ENCODE data around the gene GCA. TPM values are rescaled to one million over a fixed set of nuclear protein-coding genes. Genes with fewer than 3 reads are reported as not detected.

The GCA gene
- total RNA-seq, 1 experiment from 2014 or later, result 15.1 TPM

DNA sequence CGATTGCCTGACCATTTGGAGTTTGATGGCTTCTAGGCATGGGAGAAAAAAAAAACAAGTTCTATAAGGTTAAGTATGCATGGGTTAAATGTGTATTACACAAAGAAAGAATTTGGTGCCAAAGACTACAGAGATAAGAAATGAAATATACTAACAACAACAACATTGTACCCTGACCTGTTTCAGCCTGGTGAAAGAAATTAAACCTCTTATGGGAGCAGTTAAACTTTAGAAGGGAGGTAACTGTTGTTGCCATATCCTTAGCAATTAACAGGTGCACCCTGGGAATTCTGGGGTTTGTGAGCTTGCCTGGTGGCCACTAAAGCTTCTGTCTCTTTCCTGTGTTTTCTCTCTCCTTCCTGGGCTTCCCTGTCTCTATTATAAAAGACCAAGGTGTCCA is 19.0 kb upstream of the GCA start:
- in situ Hi-C loops (cut with HindIII; ENCODE audit: low pct_unique_long_range_greater_than_20kb, low sequenced_read_pairs), result no loop called here
- DNase-seq (ENCODE audit: low read depth), result no peak

DNA sequence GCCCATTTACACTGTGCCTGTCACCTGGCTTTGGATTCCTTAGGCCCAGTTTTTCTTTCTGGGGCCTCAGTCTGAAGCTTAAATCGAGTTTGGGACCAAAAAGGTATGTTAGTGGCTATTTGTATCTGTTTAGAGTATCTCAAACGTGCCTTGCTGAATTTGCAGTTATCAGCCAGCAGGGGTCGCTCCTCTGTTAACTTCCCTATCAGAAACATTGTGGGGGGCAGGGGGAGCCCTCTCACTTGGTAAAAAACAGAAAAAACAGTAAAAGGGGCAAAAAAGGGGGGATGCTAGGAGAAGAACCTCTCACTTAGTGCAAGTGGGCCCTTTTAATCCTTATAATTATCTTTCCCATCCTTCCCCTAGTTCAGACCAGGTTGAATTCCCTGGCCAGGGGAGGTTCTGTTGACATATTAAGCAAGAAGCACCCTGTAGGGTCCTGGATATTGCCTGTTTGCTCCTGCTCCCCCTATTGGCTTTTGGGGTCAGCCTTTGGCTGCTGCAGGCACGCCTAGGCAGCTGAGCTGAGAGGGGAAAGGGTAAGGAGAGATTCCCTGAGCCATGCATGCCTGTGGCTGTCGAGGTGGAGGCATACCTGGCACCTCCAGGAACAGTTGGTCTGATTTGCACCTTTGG is 16.7 kb upstream of the GCA start:
- in situ Hi-C loops (cut with HindIII; ENCODE audit: low pct_unique_long_range_greater_than_20kb, low sequenced_read_pairs), result no loop called here

DNA sequence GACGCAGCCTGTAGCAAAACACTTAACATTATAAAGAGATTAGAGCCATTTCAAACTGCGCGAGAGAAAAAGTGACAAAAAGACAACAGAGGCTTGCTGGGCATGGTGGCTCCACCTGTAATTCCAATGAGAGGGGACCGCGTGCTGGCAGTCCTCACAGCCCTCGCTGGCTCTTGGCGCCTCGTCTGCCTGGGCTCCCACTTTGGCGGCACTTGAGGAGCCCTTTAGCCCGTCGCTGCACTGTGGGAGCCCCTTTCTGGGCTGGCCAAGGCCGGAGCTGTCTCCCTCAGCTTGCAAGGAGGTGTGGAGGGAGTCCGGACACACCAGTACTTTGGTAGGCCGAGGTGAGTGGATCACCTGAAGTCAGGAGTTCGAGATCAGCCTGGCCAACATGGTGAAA is 16.1 kb upstream of the GCA start:
- in situ Hi-C loops (cut with HindIII; ENCODE audit: low pct_unique_long_range_greater_than_20kb, low sequenced_read_pairs), result no loop called here
- DNase-seq (ENCODE audit: low read depth), result no peak

More for the DNA sequence above, 16.7 kb upstream of the GCA start:
- DNase-seq (ENCODE audit: low read depth), result no peak

DNA sequence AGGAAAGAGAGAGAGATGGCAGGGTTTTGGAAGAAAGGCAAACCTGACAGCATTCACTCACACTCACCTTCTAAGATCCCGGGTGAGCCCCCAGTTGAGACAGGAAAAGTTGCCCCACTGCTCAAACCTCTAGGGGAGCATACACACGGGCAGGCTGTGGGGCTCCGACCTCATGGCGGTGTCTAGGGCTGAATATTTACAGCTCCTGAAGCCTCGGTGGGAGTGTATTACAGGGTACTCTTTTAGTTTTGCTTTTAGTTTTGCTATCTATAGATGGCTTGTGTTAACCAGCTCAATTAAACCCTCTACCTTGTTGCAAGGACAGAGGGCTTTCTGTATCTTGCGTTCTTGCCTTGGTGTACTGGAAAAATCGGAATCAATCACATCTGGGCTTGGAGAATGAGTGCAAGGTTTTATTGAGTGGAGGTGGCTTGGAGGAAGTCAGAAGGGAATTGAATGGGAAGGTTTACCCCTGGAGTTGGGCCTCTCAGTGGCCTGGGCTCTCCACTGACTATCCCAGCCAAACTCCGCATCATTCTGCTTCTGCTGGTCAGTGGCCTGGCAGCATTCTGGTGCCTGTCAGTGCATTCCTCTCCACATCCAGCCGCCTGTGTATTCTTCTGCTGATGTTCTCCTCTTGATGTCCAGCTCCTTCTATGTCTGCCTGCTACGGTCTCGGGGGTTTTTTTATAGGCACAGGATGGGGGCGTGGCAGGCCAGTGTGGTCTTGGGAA is 15.3 kb upstream of the GCA start:
- in situ Hi-C loops (cut with HindIII; ENCODE audit: low pct_unique_long_range_greater_than_20kb, low sequenced_read_pairs), result no loop called here
- DNase-seq (ENCODE audit: low read depth), result no peak

DNA sequence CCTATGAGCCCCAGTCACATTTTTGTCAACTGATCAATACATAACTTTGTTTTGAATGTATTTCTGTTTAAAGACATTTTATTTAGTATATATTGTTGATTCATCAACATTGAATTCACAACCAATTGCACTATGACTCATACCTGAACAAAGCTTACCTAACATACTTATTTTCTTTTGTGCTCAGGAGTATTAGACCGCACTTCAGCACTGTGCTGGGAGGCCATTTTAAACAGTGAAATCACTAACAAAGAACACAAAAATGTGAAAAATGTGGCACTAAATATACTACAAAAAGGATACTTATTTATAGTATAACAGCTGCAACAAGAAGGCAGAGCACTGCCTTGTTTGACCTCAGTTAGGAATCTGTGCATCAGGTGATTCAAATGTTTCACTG is 13.1 kb upstream of the GCA start:
- in situ Hi-C loops (cut with HindIII; ENCODE audit: low pct_unique_long_range_greater_than_20kb, low sequenced_read_pairs), result no loop called here
- DNase-seq (ENCODE audit: low read depth), result no peak

DNA sequence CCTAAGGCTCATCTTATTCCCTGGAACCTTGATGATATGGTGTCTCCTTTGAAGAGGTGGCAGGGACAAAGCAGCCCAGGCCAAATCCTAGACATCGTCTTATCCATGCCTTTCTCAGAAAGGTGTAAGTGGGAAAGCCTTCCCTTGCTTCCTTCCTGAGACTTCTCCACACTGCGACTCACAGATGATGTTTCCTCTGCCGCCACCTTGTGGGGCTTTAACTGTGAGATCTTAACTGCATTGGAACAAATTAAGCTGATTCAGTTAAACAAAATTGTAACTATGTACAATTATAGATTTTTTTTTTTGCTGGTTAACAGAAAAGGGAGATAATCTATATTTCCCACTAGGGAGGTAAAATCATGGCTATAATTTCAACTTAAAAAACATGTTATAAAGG is 10.0 kb upstream of the GCA start:
- in situ Hi-C loops (cut with HindIII; ENCODE audit: low pct_unique_long_range_greater_than_20kb, low sequenced_read_pairs), result no loop called here
- peak; percentile 26 for DNase-seq (ENCODE audit: low read depth)

DNA sequence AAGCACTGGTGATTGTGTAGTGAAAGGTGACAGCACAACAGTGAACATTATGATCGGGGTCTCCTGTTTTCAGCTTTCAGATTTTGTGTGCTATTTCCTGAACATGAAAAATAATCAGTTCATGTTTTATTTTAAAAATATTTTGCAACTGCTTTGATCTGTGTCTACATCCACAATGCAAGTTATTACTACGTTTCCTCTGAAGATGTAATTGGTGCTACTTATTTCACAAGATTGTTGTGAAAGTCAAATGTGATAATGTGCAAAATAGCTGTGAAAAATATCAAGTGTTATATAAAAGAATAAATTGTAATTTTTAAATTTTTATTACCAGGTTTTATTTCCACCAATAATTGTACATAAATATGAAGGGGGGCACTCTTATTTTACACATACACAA is 6.1 kb upstream of the GCA start:
- no peak for DNase-seq (ENCODE audit: low read depth)
- in situ Hi-C loops (cut with HindIII; ENCODE audit: low pct_unique_long_range_greater_than_20kb, low sequenced_read_pairs), result no loop called here

DNA sequence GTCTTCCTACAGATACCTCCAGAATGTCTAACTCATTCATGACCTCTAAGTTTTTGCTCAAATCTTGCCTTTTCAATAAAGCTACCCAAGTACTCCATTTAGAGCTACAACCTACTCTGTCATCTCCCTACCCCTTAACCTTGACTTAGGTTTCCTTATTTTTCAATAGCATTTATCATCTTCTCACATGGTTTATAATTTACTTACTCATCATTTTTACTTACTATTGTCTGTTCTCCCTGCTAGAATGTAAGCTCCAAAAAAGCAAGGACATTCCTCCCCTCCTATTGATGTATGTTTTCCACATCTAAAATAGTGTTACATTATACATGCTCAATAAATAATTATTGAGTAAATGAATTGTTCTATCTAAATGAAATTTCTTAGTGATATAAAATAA is 3.1 kb upstream of the GCA start:
- in situ Hi-C loops (cut with HindIII; ENCODE audit: low pct_unique_long_range_greater_than_20kb, low sequenced_read_pairs), result no loop called here
- no peak for DNase-seq (ENCODE audit: low read depth)

DNA sequence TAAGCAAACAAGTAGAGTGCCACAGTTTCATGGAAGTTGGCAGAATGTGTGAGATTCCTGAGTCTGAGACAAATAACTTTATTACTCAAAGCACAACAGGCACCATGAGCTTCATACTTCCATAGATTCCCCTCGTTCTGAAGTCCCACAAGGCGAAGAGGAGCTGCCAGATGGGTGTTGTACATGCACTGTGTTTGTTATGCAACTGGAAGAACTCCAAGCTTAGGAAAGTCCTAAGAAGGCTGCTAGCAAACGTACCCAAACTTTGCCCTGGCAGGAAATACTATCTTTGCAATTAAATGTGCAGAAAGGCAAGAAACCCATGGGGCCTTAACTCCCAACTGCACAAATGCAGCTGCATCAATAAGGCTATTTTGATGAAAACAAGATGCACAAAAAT is 1.6 kb upstream of the GCA start:
- in situ Hi-C loops (cut with HindIII; ENCODE audit: low pct_unique_long_range_greater_than_20kb, low sequenced_read_pairs), result no loop called here
- DNase-seq (ENCODE audit: low read depth), result no peak

DNA sequence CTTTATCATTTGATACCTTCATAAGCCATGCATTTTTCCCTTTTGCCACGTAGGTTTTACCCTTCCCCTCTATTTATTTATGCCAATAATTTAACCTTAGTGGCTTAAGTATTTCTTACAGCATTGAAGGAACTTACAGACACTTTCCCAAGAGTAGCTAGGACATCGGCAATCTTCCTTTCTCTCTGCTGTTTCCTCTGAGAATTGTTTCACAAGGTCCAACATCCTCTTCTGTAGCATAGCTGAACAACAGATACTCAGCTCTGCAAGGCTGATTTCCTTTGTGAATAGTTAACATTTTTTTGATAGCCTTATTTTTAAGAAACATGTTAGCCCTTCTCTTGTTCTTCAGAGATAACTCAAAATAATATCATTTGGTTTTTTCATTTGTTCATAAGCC is 1.1 kb upstream of the GCA start:
- in situ Hi-C loops (cut with HindIII; ENCODE audit: low pct_unique_long_range_greater_than_20kb, low sequenced_read_pairs), result no loop called here
- DNase-seq (ENCODE audit: low read depth), result no peak

DNA sequence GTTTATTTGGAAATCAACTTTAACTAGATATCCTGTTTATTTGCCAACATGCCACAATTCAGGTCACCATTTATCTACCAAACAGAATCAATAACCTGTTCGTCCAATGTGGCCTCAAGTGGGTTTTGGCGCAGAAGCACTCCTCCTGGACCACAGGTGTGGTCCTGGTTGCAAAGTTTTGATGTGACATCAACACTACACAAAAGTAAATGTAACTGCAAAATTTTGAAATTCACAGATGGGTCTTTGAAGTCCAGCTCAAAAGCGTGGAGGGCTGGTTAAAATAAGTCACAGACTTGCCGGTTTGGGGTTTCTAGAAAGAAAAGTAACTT is 474 bp upstream of the GCA start:
- no peak for DNase-seq (ENCODE audit: low read depth)
- in situ Hi-C loops (cut with HindIII; ENCODE audit: low pct_unique_long_range_greater_than_20kb, low sequenced_read_pairs), result no loop called here

DNA sequence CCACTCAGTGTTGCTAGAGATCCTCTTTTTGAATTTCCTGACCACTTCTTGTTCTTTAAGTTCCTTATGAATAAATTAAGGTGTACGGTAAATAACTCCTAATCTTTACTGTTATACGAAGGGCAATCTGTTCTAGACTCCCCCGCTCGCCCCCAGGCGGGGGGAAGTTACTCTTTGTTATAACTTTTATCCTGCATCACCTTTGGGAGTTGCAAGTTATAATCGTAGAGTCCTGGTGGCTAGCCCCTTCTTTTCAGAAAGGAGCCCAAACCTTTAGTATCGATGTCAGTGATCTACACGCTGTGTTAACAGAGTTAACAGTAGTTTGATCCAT is 652 bp downstream of the GCA start:
- no peak for DNase-seq (ENCODE audit: low read depth)
- in situ Hi-C loops (cut with HindIII; ENCODE audit: low pct_unique_long_range_greater_than_20kb, low sequenced_read_pairs), result no loop called here

DNA sequence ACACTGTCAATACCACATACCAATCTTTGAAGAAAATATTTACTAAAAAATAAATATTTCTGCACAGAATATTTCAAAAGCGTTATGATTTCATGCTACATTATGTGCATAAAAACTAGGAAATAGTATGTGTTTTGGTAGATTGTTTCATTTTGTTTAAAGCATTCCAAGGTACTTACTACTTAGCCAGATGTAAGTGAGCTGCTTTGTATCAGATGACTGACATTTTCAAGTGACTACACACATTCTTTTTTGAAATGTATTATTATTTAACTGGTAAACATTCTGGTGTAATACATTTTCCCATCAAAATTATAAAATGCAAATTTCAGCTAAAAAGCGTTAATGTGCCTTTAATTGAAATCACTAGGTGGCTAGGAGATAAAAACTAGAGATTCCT is 21.5 kb downstream of the GCA start:
- in situ Hi-C loops (cut with HindIII; ENCODE audit: low pct_unique_long_range_greater_than_20kb, low sequenced_read_pairs), result no loop called here
- no peak for DNase-seq (ENCODE audit: low read depth)

DNA sequence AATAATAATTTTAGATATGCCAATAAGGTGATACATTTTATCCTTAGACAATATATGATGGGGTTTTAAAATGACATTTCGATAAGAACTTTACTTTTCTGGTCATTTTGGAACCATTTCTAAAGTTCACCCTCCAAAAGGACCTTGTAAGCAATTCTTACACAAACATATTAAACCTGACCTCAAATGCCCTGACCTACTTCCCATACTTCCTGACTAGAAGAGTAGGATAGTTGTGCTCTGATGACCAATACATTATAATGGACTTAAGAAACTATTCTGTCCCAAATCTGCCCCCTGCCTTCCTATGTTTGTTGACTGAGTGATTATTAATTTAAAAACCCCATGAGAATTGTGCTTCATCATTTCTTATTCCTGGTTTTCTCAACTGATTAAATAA is 24.6 kb downstream of the GCA start:
- DNase-seq (ENCODE audit: low read depth), result no peak
- in situ Hi-C loops (cut with HindIII; ENCODE audit: low pct_unique_long_range_greater_than_20kb, low sequenced_read_pairs), result no loop called here

DNA sequence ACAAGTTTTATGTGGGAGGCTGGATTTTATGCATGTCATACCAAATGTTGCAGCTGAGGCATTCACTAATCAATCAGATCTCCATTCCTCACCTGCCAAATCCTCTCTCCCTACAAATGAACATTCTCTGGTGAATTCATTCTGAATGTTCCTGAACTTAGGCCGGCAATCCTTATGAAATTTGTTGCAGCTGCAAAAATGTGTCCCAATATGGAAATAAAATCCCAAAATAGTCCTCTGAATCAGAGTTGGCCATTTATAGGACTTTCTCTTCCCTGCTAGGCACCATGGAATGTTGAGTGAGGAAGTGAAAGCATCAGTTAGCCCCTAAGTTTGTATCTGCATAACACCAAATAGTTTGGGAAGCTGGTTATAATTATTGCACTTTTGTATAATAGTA is 25.6 kb downstream of the GCA start:
- no peak for DNase-seq (ENCODE audit: low read depth)
- in situ Hi-C loops (cut with HindIII; ENCODE audit: low pct_unique_long_range_greater_than_20kb, low sequenced_read_pairs), result no loop called here

DNA sequence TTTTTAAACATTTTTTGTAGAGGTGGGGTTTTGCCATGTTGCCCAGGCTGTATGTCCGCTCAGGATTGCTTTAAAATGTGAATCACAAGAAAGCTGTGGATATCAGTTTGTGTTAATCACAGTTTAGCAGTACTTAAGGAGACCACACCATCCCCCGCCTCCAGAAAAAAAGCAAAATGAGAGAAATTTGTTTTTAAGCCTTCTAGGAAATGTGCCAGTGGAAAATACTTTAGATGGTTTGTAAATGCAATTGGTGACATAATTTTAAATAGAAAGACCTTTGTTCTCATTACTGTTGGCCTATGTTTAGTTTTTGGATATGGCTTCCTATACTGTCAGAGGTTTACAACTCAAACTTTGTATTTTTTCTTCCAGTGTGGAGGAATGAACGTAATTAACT is 27.0 kb downstream of the GCA start:
- in situ Hi-C loops (cut with HindIII; ENCODE audit: low pct_unique_long_range_greater_than_20kb, low sequenced_read_pairs), result no loop called here
- no peak for DNase-seq (ENCODE audit: low read depth)

DNA sequence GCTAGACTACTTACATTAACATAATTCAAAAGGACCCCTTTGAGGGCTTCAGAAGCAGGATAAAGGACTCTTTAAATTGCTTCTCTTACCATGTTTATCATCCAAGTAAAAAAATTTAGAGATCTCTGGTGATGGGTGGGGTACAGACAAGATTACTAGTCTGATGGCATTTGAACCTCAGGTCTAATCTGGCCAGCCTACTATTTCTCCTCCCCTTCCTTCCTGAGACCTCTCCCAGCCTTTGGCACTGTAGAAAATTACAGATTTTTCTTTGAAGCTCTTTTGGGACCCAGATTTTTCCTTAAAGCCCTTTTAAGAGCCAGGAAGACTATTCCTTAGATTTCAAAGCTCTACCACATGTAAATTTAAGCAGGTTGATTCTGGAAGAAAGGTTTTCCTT is 28.9 kb downstream of the GCA start:
- DNase-seq (ENCODE audit: low read depth), result no peak
- in situ Hi-C loops (cut with HindIII; ENCODE audit: low pct_unique_long_range_greater_than_20kb, low sequenced_read_pairs), result no loop called here

DNA sequence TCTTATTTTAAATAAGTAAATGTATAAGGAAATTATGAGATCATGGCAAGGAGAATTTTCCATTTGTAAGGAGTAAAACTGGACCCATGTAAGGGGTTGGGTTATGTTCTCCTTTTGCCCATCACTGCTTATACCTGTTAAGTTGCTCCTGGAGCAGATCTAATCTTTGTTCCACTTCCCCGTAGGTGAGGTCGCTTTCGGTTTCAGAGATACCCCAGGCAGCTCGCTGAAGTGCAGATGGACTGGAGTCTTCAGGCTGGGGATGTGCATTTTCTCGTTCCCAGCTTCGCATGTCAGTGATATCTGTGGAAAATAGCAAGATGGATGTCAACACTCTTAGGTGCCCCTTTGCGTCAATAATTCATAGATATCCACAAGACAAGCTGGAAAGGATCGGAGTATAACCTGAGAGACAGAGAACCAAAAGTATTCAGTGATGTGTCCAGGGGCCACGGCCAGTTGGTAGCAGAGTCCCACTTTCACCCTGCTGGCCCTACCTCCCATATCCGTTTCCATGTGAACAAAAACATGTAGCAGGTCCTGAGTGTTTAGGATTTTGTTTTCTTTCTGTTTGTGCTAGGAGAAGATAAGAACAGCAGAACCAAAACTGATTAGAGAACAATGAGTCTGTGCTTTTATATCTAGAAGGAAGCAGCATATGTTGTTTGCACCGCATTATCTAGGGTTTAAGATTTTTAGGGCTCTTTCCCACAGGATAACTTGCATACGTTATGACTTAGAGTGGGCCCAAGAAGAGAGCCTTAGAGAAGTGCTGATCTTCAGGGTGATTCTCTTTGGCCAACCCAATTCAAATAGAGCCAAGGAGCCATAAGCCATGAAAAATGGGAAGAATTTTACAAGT is 36.0 kb downstream of the GCA start:
- in situ Hi-C loops (cut with HindIII; ENCODE audit: low pct_unique_long_range_greater_than_20kb, low sequenced_read_pairs), result no loop called here
- DNase-seq (ENCODE audit: low read depth), result no peak

DNA sequence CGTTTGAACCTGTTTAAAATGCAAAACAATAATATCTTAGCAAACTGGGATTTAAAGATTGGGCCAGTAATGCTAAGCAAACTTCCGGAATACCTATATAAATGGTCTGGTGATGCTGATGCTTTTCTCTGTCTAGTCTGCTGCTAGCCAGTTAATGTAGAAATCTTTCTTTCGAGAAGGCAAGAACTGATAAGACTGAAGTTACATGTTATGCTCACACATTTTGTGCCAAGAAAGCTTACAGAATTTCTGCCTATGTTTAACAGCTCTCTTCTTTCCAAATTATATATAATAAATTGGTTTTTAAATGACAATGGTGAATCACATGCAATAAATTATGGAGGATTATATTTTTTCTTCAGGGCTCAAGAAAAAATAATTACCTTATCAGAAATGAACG is 37.9 kb downstream of the GCA start:
- in situ Hi-C loops (cut with HindIII; ENCODE audit: low pct_unique_long_range_greater_than_20kb, low sequenced_read_pairs), result no loop called here
- DNase-seq (ENCODE audit: low read depth), result no peak

DNA sequence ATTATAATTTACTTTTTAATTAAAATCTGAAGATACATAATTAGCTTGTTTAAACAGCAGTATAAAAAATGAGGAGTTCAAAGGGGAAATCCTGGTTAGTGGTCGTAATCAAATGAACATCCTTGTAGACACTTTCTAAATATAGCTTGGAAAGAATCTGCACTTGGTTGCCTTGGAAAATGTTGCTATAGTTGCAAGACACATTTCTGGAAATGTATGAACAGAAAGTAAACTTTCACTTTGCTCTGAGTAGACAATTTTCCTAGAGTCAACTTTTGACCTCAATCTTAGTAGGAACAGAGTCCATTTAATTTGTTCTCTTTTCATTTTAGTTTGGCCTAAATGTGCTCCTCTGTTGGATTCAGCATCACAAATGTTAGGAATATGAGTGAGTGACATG is 38.3 kb downstream of the GCA start:
- in situ Hi-C loops (cut with HindIII; ENCODE audit: low pct_unique_long_range_greater_than_20kb, low sequenced_read_pairs), result no loop called here
- DNase-seq (ENCODE audit: low read depth), result no peak

All from Caki2 (cell line).